GM21367 (cell line): ENCODE data around the gene FADS3.

Experiments
- ATAC-seq: cut with Tn5 transposase; IDR thresholded peaks from one replicate; pipeline ENCODE4 v1.9.1; 2021; ENCODE audit not compliant: unreplicated experiment

The FADS3 gene

GRCh38 chr11:61862714-61863547 is 28.4 kb downstream of the FADS3 start:
- ATAC-seq, result no peak

- ATAC-seq, result no peak
Measured at GRCh38 chr11:61861634-61862033, 29.7 kb downstream of the FADS3 start.

- ATAC-seq, result no peak
Measured at GRCh38 chr11:61860054-61860903, 31.1 kb downstream of the FADS3 start.

GRCh38 chr11:61855939-61856680 is 35.2 kb downstream of the FADS3 start:
- ATAC-seq, result no peak

GRCh38 chr11:61854966-61855714 is 36.2 kb downstream of the FADS3 start:
- ATAC-seq, result no peak

GRCh38 chr11:61854206-61854895 is 37.0 kb downstream of the FADS3 start:
- no peak for ATAC-seq

GRCh38 chr11:61853698-61854169 is 37.6 kb downstream of the FADS3 start:
- no peak for ATAC-seq

- no peak for ATAC-seq
Measured at GRCh38 chr11:61851900-61852295, 39.4 kb downstream of the FADS3 start.

- no peak for ATAC-seq
Measured at GRCh38 chr11:61851113-61851899, 40.0 kb downstream of the FADS3 start.

GRCh38 chr11:61850687-61851086 is 40.7 kb downstream of the FADS3 start:
- ATAC-seq, result no peak

- ATAC-seq, result no peak
Measured at GRCh38 chr11:61848631-61849030, 42.7 kb downstream of the FADS3 start.

- no peak for ATAC-seq
Measured at GRCh38 chr11:61847914-61848581, 43.3 kb downstream of the FADS3 start.

- no peak for ATAC-seq
Measured at GRCh38 chr11:61846362-61847020, 44.9 kb downstream of the FADS3 start.

GRCh38 chr11:61844909-61845565 is 46.3 kb downstream of the FADS3 start:
- no peak for ATAC-seq

GRCh38 chr11:61842528-61842820 is 48.9 kb downstream of the FADS3 start:
- ATAC-seq, result no peak

- no peak for ATAC-seq
Measured at GRCh38 chr11:61841636-61842527, 49.5 kb downstream of the FADS3 start.

GRCh38 chr11:61840371-61840770 is 51.0 kb downstream of the FADS3 start:
- no peak for ATAC-seq
